DMS153 (cell line): Measurements from ENCODE around the gene AOPEP.
A peak's percentile ranks its signal among the peaks of the same experiment; 100 is the strongest.

Experiments used
- DNase-seq: peaks from one replicate; lab custom pipeline; 2025; lab: John Stamatoyannopoulos, UW

The AOPEP gene

GRCh38 chr9:94761481-94761880 is 35.0 kb downstream of the AOPEP start:
- no peak for DNase-seq

DNA sequence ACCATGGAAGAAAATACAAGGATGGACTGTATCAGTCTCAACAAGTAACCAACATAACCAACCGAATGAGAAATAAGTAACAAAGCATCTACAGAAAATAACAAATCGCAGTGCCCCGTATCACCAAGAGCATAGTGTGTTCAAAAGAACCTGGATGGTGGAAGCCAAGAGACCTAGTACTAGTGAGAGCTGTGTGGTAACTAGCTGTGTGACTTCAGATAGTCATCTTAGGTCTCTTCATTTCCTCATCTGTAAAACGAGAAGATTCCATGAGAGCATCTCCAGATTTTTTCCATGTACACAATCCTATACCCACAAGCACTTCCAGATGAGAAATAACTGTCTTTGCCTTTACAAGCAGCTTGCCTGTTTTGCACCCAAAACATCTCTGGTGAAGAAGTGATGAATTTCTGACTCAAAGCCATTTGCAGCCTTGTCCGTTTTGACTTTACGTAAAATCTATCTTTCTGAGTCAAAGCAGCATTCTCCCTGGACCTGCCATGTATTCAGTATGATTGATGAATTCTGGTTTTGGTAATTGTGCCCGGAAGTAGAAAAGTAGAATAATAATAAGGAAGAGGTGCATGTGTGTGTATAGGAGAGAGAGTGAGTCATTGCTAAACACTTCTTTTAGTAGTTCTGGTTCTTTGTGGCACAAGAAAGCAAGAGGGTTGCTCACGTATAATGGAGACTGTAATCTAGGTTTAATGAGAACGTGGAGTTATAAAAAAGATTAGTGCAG is 41.0 kb downstream of the AOPEP start:
- no peak for DNase-seq

DNA sequence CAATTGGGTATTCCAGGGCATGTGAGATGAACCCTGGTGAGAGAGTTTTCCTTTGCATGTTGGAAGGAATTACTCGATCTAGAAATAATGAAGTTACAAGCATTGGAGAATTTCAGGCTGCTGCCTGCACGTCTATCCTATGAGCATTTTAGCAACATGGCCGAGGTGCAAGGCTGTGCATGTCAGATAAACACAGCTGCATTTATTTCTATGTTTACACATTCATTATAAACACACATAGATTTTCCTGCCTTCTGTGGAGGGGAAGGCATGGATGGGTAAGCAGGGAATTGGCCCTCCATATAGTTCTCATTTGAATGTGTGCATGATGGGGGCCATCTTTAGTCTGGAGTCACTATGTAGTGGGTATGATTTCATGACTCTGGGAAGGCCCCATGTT is 42.3 kb downstream of the AOPEP start:
- DNase-seq = no peak

DNA sequence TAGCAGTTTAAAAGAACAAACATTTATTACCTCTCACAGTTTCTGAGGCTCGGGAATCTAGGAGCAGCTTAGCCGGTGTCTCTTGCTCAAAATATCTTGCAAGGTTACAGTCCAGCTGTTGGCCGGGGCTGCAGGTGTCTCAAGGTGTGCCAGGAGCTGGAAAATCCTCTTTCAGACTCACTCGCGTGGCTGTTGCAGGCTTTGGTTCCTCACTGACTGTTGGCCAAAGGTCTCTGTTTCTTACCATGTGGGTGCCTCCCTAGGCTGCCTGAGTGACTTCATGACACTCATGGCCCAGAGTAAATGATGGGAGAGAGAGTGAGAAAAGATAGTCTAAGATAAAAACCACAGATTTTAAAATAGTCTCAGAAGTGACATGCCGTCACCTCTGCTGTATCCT is 43.8 kb downstream of the AOPEP start:
- no peak for DNase-seq

DNA sequence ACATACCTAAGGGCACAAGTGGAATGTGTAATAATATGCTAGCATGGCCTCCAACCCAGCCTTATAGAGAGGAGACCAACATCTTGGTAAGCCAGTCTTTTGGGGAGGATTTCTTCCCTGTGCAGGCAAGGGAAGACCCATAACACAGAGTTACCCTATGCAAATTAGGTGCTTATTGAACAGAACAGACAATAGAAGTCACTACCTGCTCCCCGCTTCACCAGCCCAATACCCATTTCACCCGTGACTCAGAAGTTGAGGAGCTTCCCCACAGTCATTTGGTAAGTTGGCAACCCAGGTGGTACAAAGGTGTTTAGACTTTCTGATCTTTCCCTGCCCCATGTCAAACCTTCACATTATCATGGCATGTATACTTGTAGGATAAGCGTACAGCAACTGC is 44.6 kb downstream of the AOPEP start:
- DNase-seq = no peak

- no peak for DNase-seq
These were observed 45.6 kb downstream of the AOPEP start for GRCh38 chr9:94772144-94772543.

GRCh38 chr9:94772639-94773303 is 46.3 kb downstream of the AOPEP start:
- peak; percentile 92 for DNase-seq

DNA sequence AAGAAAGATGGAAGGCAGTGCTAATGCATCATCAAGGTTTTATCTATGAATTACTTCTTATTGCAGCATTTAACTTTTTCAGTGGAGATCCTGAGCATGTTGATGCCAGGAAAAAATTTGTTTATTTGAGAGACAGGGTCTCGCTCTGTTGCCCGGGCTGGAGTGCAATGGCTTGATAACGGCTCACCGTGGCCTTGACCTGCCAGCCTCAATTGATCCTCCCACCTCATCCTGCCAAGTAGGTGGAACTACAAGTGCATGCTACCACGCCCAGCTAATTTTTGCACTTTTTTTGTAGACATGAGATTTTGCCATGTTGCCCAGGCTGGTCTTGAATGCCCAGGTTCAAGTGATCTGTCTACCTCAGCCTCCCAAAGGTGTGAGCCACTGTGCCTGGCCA is 47.2 kb downstream of the AOPEP start:
- DNase-seq = no peak

DNA sequence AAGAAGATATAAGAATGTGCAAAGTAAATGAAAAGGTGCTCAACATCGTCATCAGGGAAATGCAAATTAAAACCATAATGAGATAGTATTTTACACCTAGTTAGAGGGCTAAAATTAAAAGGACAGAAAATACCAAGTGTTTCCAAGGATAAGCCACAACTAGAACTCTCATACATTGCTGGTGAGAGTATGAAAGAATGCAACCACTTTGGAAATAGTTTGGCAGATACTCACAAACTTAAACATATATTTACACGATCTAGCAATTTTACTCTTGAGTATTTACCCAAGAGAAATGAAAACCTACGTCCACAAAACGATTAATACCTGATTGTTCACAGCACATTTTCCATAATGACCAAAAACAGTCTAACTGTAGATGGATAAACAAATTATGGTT is 51.5 kb downstream of the AOPEP start:
- no peak for DNase-seq

GRCh38 chr9:94779031-94779430 is 52.5 kb downstream of the AOPEP start:
- DNase-seq = no peak

GRCh38 chr9:94779693-94780290 is 53.3 kb downstream of the AOPEP start:
- no peak for DNase-seq

DNA sequence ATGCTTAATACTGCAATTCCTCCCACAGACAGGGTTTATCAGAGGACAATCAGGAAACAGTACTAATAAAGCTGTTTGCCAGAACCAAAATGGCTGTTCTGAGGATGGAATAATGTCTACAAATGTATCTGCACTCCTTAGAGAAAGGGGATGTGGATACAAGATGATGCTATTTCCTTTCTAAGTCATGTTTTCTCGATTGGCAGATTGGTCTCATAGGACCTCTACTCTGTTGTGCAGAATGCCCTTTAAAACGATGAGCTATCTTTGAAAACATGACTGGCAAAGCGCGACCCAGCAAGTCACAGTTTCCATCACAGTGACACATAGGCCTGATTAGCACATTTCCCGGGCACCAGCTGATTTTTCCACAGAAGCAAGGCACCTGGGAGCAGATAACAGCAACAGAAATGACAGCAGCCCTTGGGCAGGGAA is 54.0 kb downstream of the AOPEP start:
- DNase-seq = no peak

- DNase-seq = no peak
These were observed 56.0 kb downstream of the AOPEP start for GRCh38 chr9:94782355-94783101.

DNA sequence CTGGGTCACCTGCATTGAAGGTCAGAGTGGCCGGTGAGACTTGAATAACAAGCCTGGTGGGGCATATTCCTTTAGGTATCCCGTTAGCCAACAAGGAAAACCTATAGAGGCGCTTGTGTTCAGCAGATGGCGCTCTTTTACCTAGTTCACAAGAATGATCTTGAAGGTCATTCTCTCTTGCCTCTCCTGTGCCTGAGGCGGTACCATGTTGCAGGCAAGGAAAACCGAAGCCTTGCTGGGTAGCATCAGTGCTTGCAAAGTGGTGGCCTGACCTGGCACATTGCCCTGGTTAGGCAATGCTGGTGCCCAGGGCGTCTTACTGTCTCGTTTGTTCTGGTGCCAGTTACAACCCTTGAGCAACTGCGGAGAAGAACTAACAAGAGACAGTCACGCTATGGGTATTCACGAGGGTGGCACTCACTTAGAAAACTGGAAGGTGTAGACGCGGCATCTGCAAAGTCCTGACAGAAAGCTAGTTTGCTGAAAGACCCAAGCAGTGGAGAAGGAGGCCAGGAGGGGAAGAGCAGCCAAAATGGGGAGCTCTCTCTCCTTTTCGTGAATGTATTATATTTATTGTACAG is 56.7 kb downstream of the AOPEP start:
- DNase-seq = peak; percentile 87

GRCh38 chr9:94783928-94784327 is 57.4 kb downstream of the AOPEP start:
- no peak for DNase-seq

GRCh38 chr9:94785215-94786169 is 59.0 kb downstream of the AOPEP start:
- no peak for DNase-seq

GRCh38 chr9:94786586-94786985 is 60.1 kb downstream of the AOPEP start:
- DNase-seq = no peak

- no peak for DNase-seq
These were observed 60.8 kb downstream of the AOPEP start for GRCh38 chr9:94787266-94787665.

GRCh38 chr9:94788570-94789105 is 62.1 kb downstream of the AOPEP start:
- no peak for DNase-seq

- no peak for DNase-seq
These were observed 64.9 kb downstream of the AOPEP start for GRCh38 chr9:94791435-94791834.

DNA sequence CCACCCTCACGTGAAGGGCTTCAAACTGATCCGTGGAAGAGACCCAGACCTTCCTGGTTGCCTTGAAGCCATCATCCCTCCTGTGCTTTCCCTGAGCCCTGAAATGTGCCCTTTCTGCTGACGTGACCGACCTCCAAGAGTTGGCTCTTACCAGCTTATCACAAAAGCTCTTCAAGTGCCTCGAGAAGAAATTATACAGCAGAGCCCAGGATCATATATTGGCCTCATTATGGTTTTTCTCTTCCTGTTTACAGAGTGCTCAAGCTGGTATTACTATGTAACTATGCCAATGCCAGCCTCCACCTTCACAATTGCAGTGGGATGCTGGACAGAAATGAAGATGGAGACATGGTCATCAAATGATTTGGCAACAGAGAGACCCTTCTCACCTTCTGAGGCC is 66.0 kb downstream of the AOPEP start:
- DNase-seq = no peak
